Nephron progenitor cell (in vitro differentiated cells): ENCODE measurements around the gene PLCH1.

Source experiments
- DNase-seq: peaks from one replicate; pipeline ENCODE4 v3.0.0; 2021
- H3K27ac Mint-ChIP-seq: 2 replicates; pipeline ENCODE4 v1.8.0; 2021; ENCODE audit warnings: mild to moderate bottlenecking, moderate library complexity, mixed read lengths
- H3K27me3 Mint-ChIP-seq: 2 replicates; pipeline ENCODE4 v1.8.0; 2021; ENCODE audit warnings: mild to moderate bottlenecking, low read depth, mixed read lengths; ENCODE audit not compliant: poor library complexity
- H3K36me3 Mint-ChIP-seq: 2 replicates; pipeline ENCODE4 v1.8.0; 2021; ENCODE audit warnings: low read depth, mixed read lengths
- H3K4me1 Mint-ChIP-seq: 2 replicates; pipeline ENCODE4 v1.8.0; 2021; ENCODE audit warnings: mixed read lengths
- H3K4me3 Mint-ChIP-seq: 2 replicates; pipeline ENCODE4 v1.8.0; 2021; ENCODE audit warnings: mild to moderate bottlenecking, moderate library complexity, mixed read lengths
- H3K9me3 Mint-ChIP-seq: 2 replicates; pipeline ENCODE4 v1.8.0; 2021; ENCODE audit warnings: mild to moderate bottlenecking, moderate library complexity, mixed read lengths
- TF ChIP-seq, protein P1 (sequence below): fragments of 200-600 bp; sonication (generic); IDR thresholded peaks from 2 replicates; pipeline ENCODE4 v1.5.0; 2021; ENCODE audit warnings: antibody characterized with exemption

Gene PLCH1

DNA sequence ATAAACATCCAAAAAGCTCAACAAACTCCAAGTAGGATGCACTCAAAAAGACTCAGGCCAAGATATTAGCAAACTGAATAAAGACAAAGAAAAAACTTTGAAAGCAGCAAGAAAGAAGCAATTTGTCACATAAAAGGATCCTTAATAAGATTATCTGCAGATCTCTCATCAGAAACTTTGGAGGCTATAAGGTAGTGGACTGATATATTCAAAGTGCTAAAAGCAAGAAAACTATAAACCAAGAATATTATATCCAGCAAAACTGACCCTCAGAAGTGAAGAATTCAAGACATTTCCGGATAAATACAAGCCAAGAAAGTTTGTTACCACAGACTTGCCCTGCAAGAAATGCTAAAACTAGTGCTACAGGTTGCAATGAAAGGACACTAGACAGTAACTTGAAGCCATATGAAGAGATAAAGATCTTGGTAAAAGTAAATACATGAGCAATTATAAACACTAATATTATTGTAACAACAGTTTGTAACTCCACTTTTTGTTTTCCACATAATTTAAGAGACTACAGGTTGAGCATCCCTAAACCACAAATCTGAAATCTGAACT is 37.6 kb upstream of the PLCH1 start:
- TF ChIP-seq, protein P1, sequence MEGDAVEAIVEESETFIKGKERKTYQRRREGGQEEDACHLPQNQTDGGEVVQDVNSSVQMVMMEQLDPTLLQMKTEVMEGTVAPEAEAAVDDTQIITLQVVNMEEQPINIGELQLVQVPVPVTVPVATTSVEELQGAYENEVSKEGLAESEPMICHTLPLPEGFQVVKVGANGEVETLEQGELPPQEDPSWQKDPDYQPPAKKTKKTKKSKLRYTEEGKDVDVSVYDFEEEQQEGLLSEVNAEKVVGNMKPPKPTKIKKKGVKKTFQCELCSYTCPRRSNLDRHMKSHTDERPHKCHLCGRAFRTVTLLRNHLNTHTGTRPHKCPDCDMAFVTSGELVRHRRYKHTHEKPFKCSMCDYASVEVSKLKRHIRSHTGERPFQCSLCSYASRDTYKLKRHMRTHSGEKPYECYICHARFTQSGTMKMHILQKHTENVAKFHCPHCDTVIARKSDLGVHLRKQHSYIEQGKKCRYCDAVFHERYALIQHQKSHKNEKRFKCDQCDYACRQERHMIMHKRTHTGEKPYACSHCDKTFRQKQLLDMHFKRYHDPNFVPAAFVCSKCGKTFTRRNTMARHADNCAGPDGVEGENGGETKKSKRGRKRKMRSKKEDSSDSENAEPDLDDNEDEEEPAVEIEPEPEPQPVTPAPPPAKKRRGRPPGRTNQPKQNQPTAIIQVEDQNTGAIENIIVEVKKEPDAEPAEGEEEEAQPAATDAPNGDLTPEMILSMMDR = no peak

DNA sequence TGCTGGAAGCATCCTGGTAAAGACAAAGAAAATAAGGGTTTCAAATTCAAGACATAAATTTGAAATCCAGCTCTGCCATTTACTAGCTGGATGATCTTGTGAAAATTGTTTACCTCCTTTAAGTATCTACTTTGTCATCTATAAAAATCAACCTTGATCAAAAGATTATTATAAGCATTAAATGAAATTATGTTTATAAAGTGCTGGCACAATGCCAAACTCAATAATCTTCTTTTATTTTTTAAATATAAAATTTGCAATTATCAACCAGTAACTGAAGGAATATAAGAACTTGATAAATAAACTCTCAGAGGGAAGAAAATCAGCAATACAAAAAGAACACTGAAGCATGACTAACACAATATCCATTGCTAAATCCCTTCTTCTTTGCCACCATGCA is 35.4 kb upstream of the PLCH1 start:
- TF ChIP-seq, protein P1 = no peak
- no peaks in the 10 kb centered on the region for H3K27me3 Mint-ChIP-seq
- no peak for DNase-seq
- H3K4me1 Mint-ChIP-seq = no peaks in the 10 kb centered on the region
- H3K9me3 Mint-ChIP-seq = peaks cover 23% of the 10 kb centered on the region
- H3K36me3 Mint-ChIP-seq = peaks cover 51% of the 10 kb centered on the region
- H3K4me3 Mint-ChIP-seq = no peak overlapping the region
- peak overlapping the region; percentile 10 for H3K27ac Mint-ChIP-seq

More for the DNA sequence above, 37.6 kb upstream of the PLCH1 start:
- Mint-ChIP-seq H3K36me3 (peaks cover 44% of the 10 kb centered on the region), H3K4me3 (no peak overlapping the region), H3K4me1 (no peaks in the 10 kb centered on the region), H3K27ac (no peak overlapping the region), H3K27me3 (no peaks in the 10 kb centered on the region), H3K9me3 (peaks cover 23% of the 10 kb centered on the region)
- no peak for DNase-seq

DNA sequence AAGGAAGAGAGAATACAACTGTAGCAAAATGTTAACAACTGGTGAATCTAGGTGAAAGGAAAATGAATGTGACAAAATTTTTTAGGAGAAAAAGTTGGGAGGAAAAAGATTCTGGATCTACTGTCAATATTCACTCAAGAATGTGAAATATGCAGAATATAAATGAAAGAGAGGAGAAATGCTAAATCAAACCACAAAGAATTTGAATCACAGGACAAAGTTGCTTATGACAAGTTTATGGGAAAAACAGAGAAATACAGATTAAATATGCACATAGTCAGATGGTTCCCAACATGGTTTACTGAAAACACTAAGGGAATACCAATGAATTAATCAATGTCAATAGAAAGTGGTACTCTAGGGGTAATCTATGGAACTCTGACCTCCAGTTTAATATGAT is 33.6 kb upstream of the PLCH1 start:
- Mint-ChIP-seq H3K9me3 (peaks cover 22% of the 10 kb centered on the region), H3K27ac (peak overlapping the region; percentile 1), H3K4me3 (no peak overlapping the region), H3K36me3 (peaks cover 55% of the 10 kb centered on the region), H3K27me3 (no peaks in the 10 kb centered on the region), H3K4me1 (no peaks in the 10 kb centered on the region)
- no peak for DNase-seq
- TF ChIP-seq, protein P1 = no peak

DNA sequence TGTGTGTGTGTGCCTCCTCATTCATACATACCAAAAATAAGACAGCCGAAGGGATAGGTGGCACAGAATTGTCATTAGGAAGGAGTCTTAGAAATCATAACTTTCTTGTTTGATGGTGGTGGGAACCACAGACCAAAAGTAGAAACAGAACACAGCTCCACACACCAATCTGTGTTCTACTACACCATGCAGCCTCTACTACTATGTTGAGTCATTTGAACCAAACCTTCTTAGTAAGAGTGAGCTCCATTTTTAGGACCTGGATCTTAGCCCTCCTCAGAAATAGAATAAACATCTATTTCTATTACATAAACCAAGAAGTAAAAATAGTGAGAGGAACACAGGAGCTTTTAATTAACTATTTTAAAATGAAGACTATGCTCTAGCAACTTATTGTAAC is 27.9 kb upstream of the PLCH1 start:
- Mint-ChIP-seq H3K4me1 (no peaks in the 10 kb centered on the region), H3K36me3 (peaks cover 49% of the 10 kb centered on the region), H3K9me3 (peaks cover 12% of the 10 kb centered on the region), H3K27ac (no peak overlapping the region), H3K4me3 (no peak overlapping the region), H3K27me3 (no peaks in the 10 kb centered on the region)
- DNase-seq = no peak
- TF ChIP-seq, protein P1 = no peak

DNA sequence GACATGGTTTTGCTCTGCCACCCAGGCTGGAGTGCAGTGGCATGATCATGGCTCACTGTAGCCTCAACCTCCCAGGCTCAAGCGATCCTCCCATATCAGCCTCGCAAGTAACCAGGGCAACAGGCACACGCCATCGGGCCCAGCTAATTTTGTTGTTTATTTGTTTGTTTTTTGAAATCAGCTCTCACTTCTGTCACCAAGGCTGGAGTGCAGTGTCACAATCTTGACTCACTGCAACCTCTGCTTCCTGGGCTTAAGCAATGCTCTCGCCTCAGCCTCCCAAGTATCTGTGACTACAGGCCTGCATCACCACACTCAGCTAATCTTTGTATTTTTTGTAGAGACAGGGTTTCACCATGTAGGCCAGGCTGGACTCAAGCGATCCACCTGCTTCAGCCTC is 26.3 kb upstream of the PLCH1 start:
- H3K27ac Mint-ChIP-seq = no peak overlapping the region
- TF ChIP-seq, protein P1 = no peak
- no peaks in the 10 kb centered on the region for H3K4me1 Mint-ChIP-seq
- H3K9me3 Mint-ChIP-seq = peaks cover 12% of the 10 kb centered on the region
- DNase-seq = no peak
- peaks cover 41% of the 10 kb centered on the region for H3K36me3 Mint-ChIP-seq
- H3K27me3 Mint-ChIP-seq = no peaks in the 10 kb centered on the region
- no peak overlapping the region for H3K4me3 Mint-ChIP-seq

DNA sequence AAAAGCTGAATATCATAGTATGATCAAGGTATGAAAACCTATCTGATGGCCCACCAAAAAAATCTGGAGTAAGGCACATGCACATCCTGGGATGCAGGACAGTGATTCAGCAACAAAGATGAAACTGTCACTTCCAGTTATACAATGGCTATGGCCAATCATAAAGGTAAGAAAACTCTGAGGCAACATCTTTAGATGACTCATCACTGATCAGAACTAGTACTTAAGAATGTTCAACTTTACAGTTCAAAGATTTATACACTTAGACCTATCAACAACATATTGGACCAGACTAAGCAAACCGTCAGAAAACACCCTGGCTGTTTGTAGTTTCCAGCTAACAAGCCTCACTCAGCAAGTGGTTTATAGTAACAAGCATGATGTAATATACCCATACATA is 21.3 kb upstream of the PLCH1 start:
- Mint-ChIP-seq H3K27me3 (no peaks in the 10 kb centered on the region), H3K4me3 (no peak overlapping the region), H3K36me3 (peaks cover 43% of the 10 kb centered on the region), H3K27ac (no peak overlapping the region), H3K9me3 (peaks cover 10% of the 10 kb centered on the region), H3K4me1 (no peaks in the 10 kb centered on the region)
- TF ChIP-seq, protein P1 = no peak
- no peak for DNase-seq
